Fibroblast of lung (primary cell): ENCODE data around the gene MDFI. TPM values are rescaled to one million over a fixed set of nuclear protein-coding genes. Genes with fewer than 3 reads are reported as not detected.
A peak's percentile ranks its signal among the peaks of the same experiment; 100 is the strongest.

ENCODE experiments used
- DNase-seq, 2 donors: peaks; one replicate each; pipeline versions ENCODE4 v3.0.0 to v3.0.0-alpha.2; 2010; ENCODE audit warnings: low read depth in 2 of 2
- H2AFZ ChIP-seq: 2 replicates; pipeline ENCODE4 v1.5.1; 2012; ENCODE audit warnings: low read length, control low read depth, inconsistent platforms
- H3K27ac ChIP-seq: 2 replicates; pipeline ENCODE4 v1.5.1; 2011; ENCODE audit warnings: low read length, control low read depth; ENCODE audit not compliant: insufficient read depth
- H3K27me3 ChIP-seq: 2 replicates; pipeline ENCODE4 v1.5.1; 2011; ENCODE audit warnings: mild to moderate bottlenecking, low read length; ENCODE audit not compliant: control insufficient read depth, insufficient read depth
- H3K36me3 ChIP-seq: 2 replicates; pipeline ENCODE4 v1.5.1; 2011; ENCODE audit warnings: low read length; ENCODE audit not compliant: control insufficient read depth, insufficient read depth
- H3K4me1 ChIP-seq: 2 replicates; pipeline ENCODE4 v1.5.1; 2011; ENCODE audit warnings: low read length; ENCODE audit not compliant: control insufficient read depth, insufficient read depth; ENCODE audit errors: extremely low read depth
- H3K4me2 ChIP-seq: 2 replicates; pipeline ENCODE4 v1.5.1; 2011; ENCODE audit warnings: low read length, control low read depth; ENCODE audit not compliant: insufficient read depth; ENCODE audit errors: extremely low read depth
- H3K4me3 ChIP-seq, 4 experiments: fragments of 200-600 bp in 1 of 4; sonication (generic) in 1 of 4; replicated peaks in 1 of 4; 2 replicates each; pipeline ENCODE4 v1.5.1; 2011 to 2016; ENCODE audit warnings: low read length in 4 of 4, low read depth in 3 of 4, mild to moderate bottlenecking in 3 of 4, control low read depth in 2 of 4, inconsistent platforms in 1 of 4, mixed read lengths in 1 of 4; ENCODE audit not compliant: insufficient read depth in 1 of 4; ENCODE audit errors: control extremely low read depth in 1 of 4
- H3K79me2 ChIP-seq: 2 replicates; pipeline ENCODE4 v1.5.1; 2012; ENCODE audit warnings: mild to moderate bottlenecking, low read length, inconsistent platforms; ENCODE audit not compliant: control insufficient read depth, insufficient read depth
- H3K9ac ChIP-seq: 2 replicates; pipeline ENCODE4 v1.5.1; 2011; ENCODE audit warnings: mild to moderate bottlenecking, low read length, control low read depth; ENCODE audit not compliant: insufficient read depth
- H3K9me3 ChIP-seq: 2 replicates; pipeline ENCODE4 v1.5.1; 2012; ENCODE audit warnings: low read depth, low read length; ENCODE audit not compliant: control insufficient read depth, insufficient read depth
- H4K20me1 ChIP-seq: 2 replicates; pipeline ENCODE4 v1.5.1; 2011; ENCODE audit warnings: low read length; ENCODE audit not compliant: control insufficient read depth, insufficient read depth; ENCODE audit errors: extremely low read depth
- CTCF ChIP-seq, 2 donors: IDR thresholded peaks in 1 of 2; conservative IDR thresholded peaks in 1 of 2; 1 replicate in 1 of 2; 2 replicates in 1 of 2; pipeline ENCODE4 v1.5.1; 2011 to 2012; ENCODE audit warnings: low read length in 2 of 2, control low read depth in 1 of 2, inconsistent platforms in 1 of 2, low read depth in 1 of 2, mild to moderate bottlenecking in 1 of 2
- EZH2 ChIP-seq: IDR thresholded peaks from 2 replicates; pipeline ENCODE4 v1.5.1; 2012; ENCODE audit warnings: low read length, control low read depth, mild to moderate bottlenecking; ENCODE audit errors: missing control alignments
- polyA plus RNA-seq, 2 donors: library from polyadenylated mRNA; depleted of rRNA in 1 of 2; stranded (reverse) in 1 of 2; unstranded in 1 of 2; fragments of >200 nt; gene quantifications; 2 replicates each; pipeline ENCODE4 v1.2.1, GENCODE V29; 2011 to 2012; ENCODE audit warnings: missing spikeins in 1 of 2
- total RNA-seq: library from RNA; depleted of rRNA; stranded (reverse); fragments of >200 nt; gene quantifications from 2 replicates; pipeline ENCODE4 v1.2.1, GENCODE V29; 2014

The MDFI gene
- total and polyA plus RNA-seq, 2 donors (not counting 1 experiment from before 2014, with no cell fraction given), result 0.17 TPM; not detected in 1

GRCh38 chr6:41637194-41638001 lies 870 bp upstream of the MDFI start:
- TF ChIP-seq CTCF (conservative IDR thresholded peaks at IDR 0.05 in 1 of 2, IDR thresholded peaks at IDR 0.05 in 1 of 2; ENCODE audit: low read depth in 1 of 2, low read length in 2 of 2) (no peak), EZH2 (peak; percentile 96)
- Histone ChIP-seq H4K20me1 (no peaks in the 10 kb centered on the region), H3K36me3 (no peaks in the 10 kb centered on the region), H2AFZ (no peak overlapping the region), H3K27me3 (peaks cover 48% of the 10 kb centered on the region), H3K9ac (no peak overlapping the region), H3K27ac (no peak overlapping the region), H3K4me3 (no peak overlapping the region), H3K4me2 (no peak overlapping the region), H3K79me2 (no peaks in the 10 kb centered on the region), H3K9me3 (no peaks in the 10 kb centered on the region), H3K4me1 (no peaks in the 10 kb centered on the region)
- DNase-seq, result no peak

- H3K36me3 ChIP-seq, result no peaks in the 10 kb centered on the region
- DNase-seq, result peak; percentile 33 to 71
- no peak overlapping the region for H3K27ac ChIP-seq
- H3K9ac ChIP-seq, result no peak overlapping the region
- H3K79me2 ChIP-seq, result no peaks in the 10 kb centered on the region
- no peak overlapping the region for H2AFZ ChIP-seq
- peak overlapping the region in 1 of 4 experiments; percentile 21 for H3K4me3 ChIP-seq
- H3K9me3 ChIP-seq, result no peaks in the 10 kb centered on the region
- no peak for TF ChIP-seq CTCF (conservative IDR thresholded peaks at IDR 0.05 in 1 of 2, IDR thresholded peaks at IDR 0.05 in 1 of 2; ENCODE audit: low read depth in 1 of 2, low read length in 2 of 2)
- TF ChIP-seq EZH2, result peak; percentile 94
- H3K4me2 ChIP-seq, result no peak overlapping the region
- H3K27me3 ChIP-seq, result peaks cover 48% of the 10 kb centered on the region
- no peaks in the 10 kb centered on the region for H4K20me1 ChIP-seq
- no peaks in the 10 kb centered on the region for H3K4me1 ChIP-seq
These were observed 904 bp downstream of the MDFI start for GRCh38 chr6:41638935-41639808.

GRCh38 chr6:41639809-41640371 lies 1.6 kb downstream of the MDFI start:
- Histone ChIP-seq H3K27ac (no peak overlapping the region), H2AFZ (no peak overlapping the region), H3K79me2 (no peaks in the 10 kb centered on the region), H3K9ac (no peak overlapping the region), H3K36me3 (no peaks in the 10 kb centered on the region), H3K27me3 (peaks cover 48% of the 10 kb centered on the region), H3K4me2 (no peak overlapping the region), H3K9me3 (no peaks in the 10 kb centered on the region), H4K20me1 (no peaks in the 10 kb centered on the region), H3K4me1 (no peaks in the 10 kb centered on the region), H3K4me3 (no peak overlapping the region)
- peak in 1 of 2 donors; percentile 33 for DNase-seq
- TF ChIP-seq CTCF (conservative IDR thresholded peaks at IDR 0.05 in 1 of 2, IDR thresholded peaks at IDR 0.05 in 1 of 2; ENCODE audit: low read depth in 1 of 2, low read length in 2 of 2) (no peak), EZH2 (no peak)
